Loucy (cell line): ENCODE results near the gene SEZ6.

Experiments used
- H2AFZ ChIP-seq: fragments of 200-600 bp; sonication (generic); 2 replicates; pipeline ENCODE4 v1.6.0; 2016; ENCODE audit warnings: antibody characterized with exemption, mild to moderate bottlenecking, low read length, moderate library complexity
- H3F3A ChIP-seq: fragments of 200-600 bp; 2 replicates; pipeline ENCODE4 v1.6.0; 2016; ENCODE audit warnings: antibody characterized with exemption, low read depth, mild to moderate bottlenecking
- H3K27me3 ChIP-seq: fragments of 200-600 bp; sonication (generic); 2 replicates; pipeline ENCODE4 v1.6.1; 2014; ENCODE audit warnings: low read length, mild to moderate bottlenecking; ENCODE audit not compliant: insufficient read depth, poor library complexity, severe bottlenecking
- H3K36me3 ChIP-seq: fragments of 200-600 bp; sonication (generic); 2 replicates; pipeline ENCODE4 v1.6.1; 2016; ENCODE audit warnings: low read length; ENCODE audit not compliant: insufficient read depth
- H3K4me1 ChIP-seq: fragments of 200-600 bp; sonication (generic); 2 replicates; pipeline ENCODE4 v1.5.1; 2014; ENCODE audit warnings: low read length, mild to moderate bottlenecking; ENCODE audit not compliant: insufficient read depth, poor library complexity, severe bottlenecking
- H3K4me2 ChIP-seq: fragments of 200-600 bp; sonication (generic); 2 replicates; pipeline ENCODE4 v1.6.0; 2014; ENCODE audit warnings: antibody characterized with exemption, low read length, low read depth, mild to moderate bottlenecking; ENCODE audit not compliant: poor library complexity, severe bottlenecking
- H3K4me3 ChIP-seq: fragments of 200-600 bp; sonication (generic); 2 replicates; pipeline ENCODE4 v1.5.1; 2014; ENCODE audit warnings: low read length, mild to moderate bottlenecking, mixed read lengths; ENCODE audit not compliant: poor library complexity, severe bottlenecking
- H3K79me2 ChIP-seq: fragments of 200-600 bp; sonication (generic); 2 replicates; pipeline ENCODE4 v1.6.1; 2014; ENCODE audit warnings: low read length; ENCODE audit not compliant: insufficient read depth
- H3K9ac ChIP-seq: fragments of 200-600 bp; sonication (generic); 2 replicates; pipeline ENCODE4 v1.6.0; 2014; ENCODE audit warnings: mild to moderate bottlenecking, low read depth, low read length, moderate library complexity; ENCODE audit not compliant: poor library complexity, severe bottlenecking
- H3K9me2 ChIP-seq: fragments of 200-600 bp; sonication (generic); replicated peaks from 2 replicates; pipeline ENCODE4 v1.6.1; 2016; ENCODE audit warnings: low read depth, low read length, mixed read lengths
- H3K9me3 ChIP-seq: fragments of 200-600 bp; sonication (generic); 2 replicates; pipeline ENCODE4 v1.6.1; 2014; ENCODE audit warnings: mild to moderate bottlenecking, antibody characterized with exemption, low read length, low read depth; ENCODE audit not compliant: insufficient read depth
- H4K20me1 ChIP-seq: fragments of 200-600 bp; sonication (generic); 2 replicates; pipeline ENCODE4 v1.6.0; 2014; ENCODE audit warnings: antibody characterized with exemption, low read length, mild to moderate bottlenecking; ENCODE audit not compliant: insufficient read depth, poor library complexity, severe bottlenecking
- EZH2phosphoT487 ChIP-seq: fragments of 200-600 bp; IDR thresholded peaks from 2 replicates; pipeline ENCODE4 v1.6.1; 2018; ENCODE audit warnings: antibody characterized with exemption, mild to moderate bottlenecking, moderate library complexity, borderline replicate concordance
- TF ChIP-seq, protein P1 (sequence below): fragments of 200-600 bp; sonication (generic); conservative IDR thresholded peaks from 2 replicates; pipeline ENCODE4 v1.5.1; 2014; ENCODE audit warnings: mild to moderate bottlenecking, antibody characterized with exemption, low read length

Gene SEZ6

DNA sequence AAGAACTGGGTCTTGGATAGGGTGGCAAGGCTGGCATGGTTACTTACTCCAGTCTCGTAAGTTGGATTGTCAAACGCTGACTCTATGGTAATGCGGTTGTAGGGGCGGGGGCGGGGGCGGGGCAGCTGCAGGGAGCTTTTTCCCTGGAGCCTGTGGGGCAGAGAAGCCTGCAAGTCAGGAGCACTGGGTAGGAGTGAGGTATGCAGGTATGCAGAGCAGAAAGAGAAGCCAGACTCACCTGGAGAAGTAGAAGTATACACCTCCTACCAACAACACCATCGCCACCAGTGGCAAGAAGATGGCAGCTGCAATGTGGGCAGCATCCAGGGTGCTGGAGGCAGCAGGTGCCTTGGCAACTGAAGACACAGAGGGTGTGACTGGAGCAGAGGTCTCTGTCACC lies 49.7 kb downstream of the SEZ6 start:
- H3K36me3 ChIP-seq: no peaks in the 10 kb centered on the region
- peaks cover 7% of the 10 kb centered on the region for H4K20me1 ChIP-seq
- TF ChIP-seq EZH2phosphoT487: no peak
- TF ChIP-seq, protein P1, sequence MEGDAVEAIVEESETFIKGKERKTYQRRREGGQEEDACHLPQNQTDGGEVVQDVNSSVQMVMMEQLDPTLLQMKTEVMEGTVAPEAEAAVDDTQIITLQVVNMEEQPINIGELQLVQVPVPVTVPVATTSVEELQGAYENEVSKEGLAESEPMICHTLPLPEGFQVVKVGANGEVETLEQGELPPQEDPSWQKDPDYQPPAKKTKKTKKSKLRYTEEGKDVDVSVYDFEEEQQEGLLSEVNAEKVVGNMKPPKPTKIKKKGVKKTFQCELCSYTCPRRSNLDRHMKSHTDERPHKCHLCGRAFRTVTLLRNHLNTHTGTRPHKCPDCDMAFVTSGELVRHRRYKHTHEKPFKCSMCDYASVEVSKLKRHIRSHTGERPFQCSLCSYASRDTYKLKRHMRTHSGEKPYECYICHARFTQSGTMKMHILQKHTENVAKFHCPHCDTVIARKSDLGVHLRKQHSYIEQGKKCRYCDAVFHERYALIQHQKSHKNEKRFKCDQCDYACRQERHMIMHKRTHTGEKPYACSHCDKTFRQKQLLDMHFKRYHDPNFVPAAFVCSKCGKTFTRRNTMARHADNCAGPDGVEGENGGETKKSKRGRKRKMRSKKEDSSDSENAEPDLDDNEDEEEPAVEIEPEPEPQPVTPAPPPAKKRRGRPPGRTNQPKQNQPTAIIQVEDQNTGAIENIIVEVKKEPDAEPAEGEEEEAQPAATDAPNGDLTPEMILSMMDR: no peak
- H3K4me2 ChIP-seq: no peak overlapping the region
- H3K27me3 ChIP-seq: no peaks in the 10 kb centered on the region
- H3F3A ChIP-seq: no peaks in the 10 kb centered on the region
- peaks cover under 1% of the 10 kb centered on the region; the same call in 1 of the 2 replicates for H3K79me2 ChIP-seq
- H3K4me1 ChIP-seq: peaks cover 9% of the 10 kb centered on the region
- H2AFZ ChIP-seq: no peak overlapping the region
- no peak overlapping the region for H3K9ac ChIP-seq
- H3K4me3 ChIP-seq: no peak overlapping the region
- H3K9me3 ChIP-seq: no peaks in the 10 kb centered on the region
- no peaks in the 10 kb centered on the region for H3K9me2 ChIP-seq

DNA sequence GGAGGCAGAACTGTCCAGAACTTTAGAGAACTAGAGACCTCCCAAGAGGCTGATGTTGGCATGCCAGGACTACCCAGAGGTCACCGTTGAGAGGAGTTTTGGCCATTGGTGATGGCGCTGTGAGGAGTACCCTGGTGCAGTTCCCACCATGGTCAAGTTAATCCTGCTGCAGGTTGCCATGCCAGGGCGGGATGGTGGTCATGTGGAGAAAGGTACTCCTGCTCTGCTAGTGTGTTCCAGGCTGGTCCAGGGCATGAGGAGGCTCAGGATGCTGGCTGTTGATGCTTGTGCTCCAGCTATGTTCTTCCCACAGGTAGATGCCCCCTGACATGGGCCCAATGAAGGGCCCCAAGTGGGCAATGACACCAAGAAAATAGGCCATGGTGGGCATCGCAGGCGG lies 50.4 kb downstream of the SEZ6 start:
- Histone ChIP-seq H4K20me1 (peaks cover 14% of the 10 kb centered on the region), H3K36me3 (no peaks in the 10 kb centered on the region), H2AFZ (no peak overlapping the region), H3K27me3 (no peaks in the 10 kb centered on the region), H3F3A (no peaks in the 10 kb centered on the region), H3K9ac (no peak overlapping the region), H3K79me2 (peaks cover 8% of the 10 kb centered on the region), H3K9me3 (no peaks in the 10 kb centered on the region), H3K9me2 (no peaks in the 10 kb centered on the region), H3K4me2 (no peak overlapping the region), H3K4me1 (peaks cover 9% of the 10 kb centered on the region), H3K4me3 (no peak overlapping the region)
- TF ChIP-seq, protein P1: no peak
- TF ChIP-seq EZH2phosphoT487: no peak

DNA sequence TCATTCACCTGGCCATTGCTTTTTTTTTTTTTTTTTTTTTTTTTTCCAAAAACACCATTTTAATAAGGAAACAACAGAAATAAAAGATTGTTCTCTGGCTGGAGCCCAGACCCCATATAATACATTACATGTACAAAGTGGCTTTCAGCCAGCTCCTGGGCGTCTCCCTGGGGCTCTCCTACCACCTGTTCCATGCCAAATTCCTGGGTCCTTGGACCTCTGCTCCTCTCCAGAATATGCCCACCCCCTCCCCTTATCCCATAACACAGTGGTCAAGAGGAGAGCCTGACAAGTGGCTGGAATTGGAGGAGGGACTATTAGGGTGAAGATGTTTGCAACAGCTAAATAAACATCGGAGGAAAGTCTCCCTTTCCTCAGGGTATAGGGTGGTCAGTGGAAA lies 50.9 kb downstream of the SEZ6 start:
- Histone ChIP-seq H3K79me2 (peaks cover 13% of the 10 kb centered on the region), H3K4me1 (peaks cover 9% of the 10 kb centered on the region), H2AFZ (no peak overlapping the region), H4K20me1 (peaks cover 20% of the 10 kb centered on the region), H3K9me2 (no peaks in the 10 kb centered on the region), H3K4me3 (no peak overlapping the region), H3K36me3 (no peaks in the 10 kb centered on the region), H3F3A (no peaks in the 10 kb centered on the region), H3K9me3 (no peaks in the 10 kb centered on the region), H3K27me3 (no peaks in the 10 kb centered on the region), H3K9ac (no peak overlapping the region), H3K4me2 (no peak overlapping the region)
- TF ChIP-seq EZH2phosphoT487: no peak
- TF ChIP-seq, protein P1: no peak
